GM10847 (cell line): ENCODE results near the gene PPP1R37.

Experiments used
- POLR2A ChIP-seq: IDR thresholded peaks from 2 replicates; pipeline ENCODE4 v1.6.1; 2011; ENCODE audit not compliant: insufficient read length; ENCODE audit errors: extremely low read depth

PPP1R37 gene

GRCh38 chr19:45130236-45130635 lies 37.3 kb downstream of the PPP1R37 start:
- TF ChIP-seq POLR2A = no peak

GRCh38 chr19:45130888-45131615 lies 38.1 kb downstream of the PPP1R37 start:
- no peak for TF ChIP-seq POLR2A

GRCh38 chr19:45133661-45134060 lies 40.7 kb downstream of the PPP1R37 start:
- no peak for TF ChIP-seq POLR2A

- no peak for TF ChIP-seq POLR2A
Measured at GRCh38 chr19:45135176-45135885, 42.4 kb downstream of the PPP1R37 start.

GRCh38 chr19:45136507-45137178 lies 43.7 kb downstream of the PPP1R37 start:
- TF ChIP-seq POLR2A = no peak

GRCh38 chr19:45137179-45137761 lies 44.3 kb downstream of the PPP1R37 start:
- peak; percentile 22 for TF ChIP-seq POLR2A

- no peak for TF ChIP-seq POLR2A
Measured at GRCh38 chr19:45138303-45138751, 45.3 kb downstream of the PPP1R37 start.

- no peak for TF ChIP-seq POLR2A
Measured at GRCh38 chr19:45139286-45140143, 46.5 kb downstream of the PPP1R37 start.

GRCh38 chr19:45140144-45140503 lies 47.1 kb downstream of the PPP1R37 start:
- TF ChIP-seq POLR2A = no peak

- TF ChIP-seq POLR2A = no peak
Measured at GRCh38 chr19:45140533-45140932, 47.6 kb downstream of the PPP1R37 start.

- TF ChIP-seq POLR2A = no peak
Measured at GRCh38 chr19:45141203-45141900, 48.4 kb downstream of the PPP1R37 start.

GRCh38 chr19:45142016-45142725 lies 49.2 kb downstream of the PPP1R37 start:
- no peak for TF ChIP-seq POLR2A

GRCh38 chr19:45142726-45143110 lies 49.7 kb downstream of the PPP1R37 start:
- no peak for TF ChIP-seq POLR2A
